ENCODE results near the gene MAP3K1.

- TF ChIP-seq CTCF (IDR thresholded peaks at IDR 0.05) = no peak
- no peak for TF ChIP-seq POLR2A (IDR thresholded peaks at IDR 0.05)
Measured at GRCh38 chr5:56801256-56801655, 14.1 kb upstream of the MAP3K1 start.

All from esophagus squamous epithelium (tissue), 4 donors.